ENCODE measurements around the gene RASA3. TPM values are rescaled to one million over a fixed set of nuclear protein-coding genes. Genes with fewer than 3 reads are reported as not detected.

RASA3 gene
- total RNA-seq, 1 experiment from 2014 or later = 9.1 TPM

DNA sequence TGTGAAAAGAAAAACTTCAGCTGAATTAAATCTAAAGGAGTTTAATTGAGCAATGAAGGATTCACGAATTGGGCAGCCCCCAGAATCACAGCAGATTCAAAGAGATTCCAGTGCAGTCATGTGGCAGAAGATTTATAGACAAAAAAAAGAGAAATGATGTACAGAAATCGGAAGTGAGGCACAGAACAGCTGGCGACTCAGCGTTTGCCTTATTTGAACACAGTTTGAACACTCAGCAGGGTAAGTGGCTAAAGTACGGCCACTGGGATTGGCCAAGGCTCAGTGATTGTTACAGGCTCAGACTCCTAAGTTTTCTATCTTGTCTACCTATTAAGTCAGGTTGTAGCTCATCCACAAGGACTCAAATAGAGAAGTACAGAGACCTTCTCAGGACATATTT lies 35.0 kb upstream of the RASA3 start:
- no peaks in the 10 kb centered on the region for H3K9me3 Mint-ChIP-seq (ENCODE audit: unreplicated experiment)
- H3K27ac Mint-ChIP-seq (ENCODE audit: low read depth, unreplicated experiment) = no peak overlapping the region
- H3K4me3 Mint-ChIP-seq (ENCODE audit: unreplicated experiment) = no peak overlapping the region
- TF ChIP-seq, protein P1, sequence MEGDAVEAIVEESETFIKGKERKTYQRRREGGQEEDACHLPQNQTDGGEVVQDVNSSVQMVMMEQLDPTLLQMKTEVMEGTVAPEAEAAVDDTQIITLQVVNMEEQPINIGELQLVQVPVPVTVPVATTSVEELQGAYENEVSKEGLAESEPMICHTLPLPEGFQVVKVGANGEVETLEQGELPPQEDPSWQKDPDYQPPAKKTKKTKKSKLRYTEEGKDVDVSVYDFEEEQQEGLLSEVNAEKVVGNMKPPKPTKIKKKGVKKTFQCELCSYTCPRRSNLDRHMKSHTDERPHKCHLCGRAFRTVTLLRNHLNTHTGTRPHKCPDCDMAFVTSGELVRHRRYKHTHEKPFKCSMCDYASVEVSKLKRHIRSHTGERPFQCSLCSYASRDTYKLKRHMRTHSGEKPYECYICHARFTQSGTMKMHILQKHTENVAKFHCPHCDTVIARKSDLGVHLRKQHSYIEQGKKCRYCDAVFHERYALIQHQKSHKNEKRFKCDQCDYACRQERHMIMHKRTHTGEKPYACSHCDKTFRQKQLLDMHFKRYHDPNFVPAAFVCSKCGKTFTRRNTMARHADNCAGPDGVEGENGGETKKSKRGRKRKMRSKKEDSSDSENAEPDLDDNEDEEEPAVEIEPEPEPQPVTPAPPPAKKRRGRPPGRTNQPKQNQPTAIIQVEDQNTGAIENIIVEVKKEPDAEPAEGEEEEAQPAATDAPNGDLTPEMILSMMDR (IDR thresholded peaks at IDR 0.05; ENCODE audit: unreplicated experiment) = no peak
- CTCF ChIA-PET = interaction anchor here (0.7 kb wide), 1 partner anchor 19 kb away, joined by 3 read pairs; no protein-coding TSS in a partner anchor
- intact Hi-C loops (cut with micrococcal nuclease) = no loop called here
- peaks cover 17% of the 10 kb centered on the region for H3K27me3 Mint-ChIP-seq (ENCODE audit: insufficient read depth, unreplicated experiment)
- BruUV-seq (replicated peaks) = no TSS peak
- POLR2A ChIA-PET = no interaction called here
- no peak for DNase-seq (ENCODE audit: unreplicated experiment)
- no peaks in the 10 kb centered on the region for H3K36me3 Mint-ChIP-seq (ENCODE audit: insufficient read depth, unreplicated experiment)
- H3K4me1 Mint-ChIP-seq (ENCODE audit: insufficient read depth, unreplicated experiment) = no peaks in the 10 kb centered on the region

DNA sequence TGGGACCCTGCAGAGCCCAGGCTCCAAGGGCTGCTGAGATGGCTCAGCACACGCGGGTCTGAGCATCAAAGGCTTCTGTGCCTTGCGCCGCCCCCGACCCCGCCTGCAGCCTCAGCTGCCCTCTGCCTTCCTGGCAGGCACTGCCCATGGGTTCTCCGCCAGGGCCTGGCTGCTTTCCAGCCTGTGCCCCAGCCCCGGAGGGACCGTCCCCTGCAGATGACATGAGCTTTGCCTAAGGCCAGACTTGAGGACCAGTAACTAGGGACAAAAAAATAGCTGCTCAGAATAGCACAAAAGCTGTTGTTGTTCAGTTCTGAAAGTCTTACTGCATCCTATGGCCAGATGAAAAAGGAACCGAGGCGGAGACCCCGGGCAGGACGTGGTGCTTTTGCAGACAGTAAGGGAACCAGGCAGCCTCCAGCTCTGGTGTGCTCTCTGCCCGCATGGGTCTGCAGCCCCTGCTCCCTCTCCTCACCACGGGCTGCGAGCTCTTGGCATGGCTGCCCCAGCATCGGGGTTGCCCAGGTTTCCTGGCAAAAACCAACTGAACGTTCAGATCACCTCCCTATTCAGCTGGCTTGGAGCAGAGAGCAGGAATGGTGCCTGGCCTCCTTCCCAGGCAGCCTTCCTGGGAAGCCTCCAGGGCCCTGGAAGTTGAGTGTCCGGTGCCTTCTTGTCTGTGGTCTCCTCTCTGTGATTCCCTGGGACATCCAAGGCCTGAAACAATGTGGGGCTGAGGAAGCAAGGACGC lies 34.1 kb upstream of the RASA3 start:
- no peak overlapping the region for H3K27ac Mint-ChIP-seq (ENCODE audit: low read depth, unreplicated experiment)
- intact Hi-C loops (cut with micrococcal nuclease) = no loop called here
- ChIA-PET CTCF (interaction anchor here (0.7 kb wide), 1 partner anchor 20 kb away, joined by 3 read pairs; no protein-coding TSS in a partner anchor), POLR2A (no interaction called here)
- H3K4me3 Mint-ChIP-seq (ENCODE audit: unreplicated experiment) = no peak overlapping the region
- DNase-seq (ENCODE audit: unreplicated experiment) = no peak
- no TSS peak for BruUV-seq (replicated peaks)
- H3K4me1 Mint-ChIP-seq (ENCODE audit: insufficient read depth, unreplicated experiment) = no peaks in the 10 kb centered on the region
- TF ChIP-seq, protein P1 (IDR thresholded peaks at IDR 0.05; ENCODE audit: unreplicated experiment) = no peak
- H3K27me3 Mint-ChIP-seq (ENCODE audit: insufficient read depth, unreplicated experiment) = peaks cover 19% of the 10 kb centered on the region
- no peaks in the 10 kb centered on the region for H3K9me3 Mint-ChIP-seq (ENCODE audit: unreplicated experiment)
- no peaks in the 10 kb centered on the region for H3K36me3 Mint-ChIP-seq (ENCODE audit: insufficient read depth, unreplicated experiment)

DNA sequence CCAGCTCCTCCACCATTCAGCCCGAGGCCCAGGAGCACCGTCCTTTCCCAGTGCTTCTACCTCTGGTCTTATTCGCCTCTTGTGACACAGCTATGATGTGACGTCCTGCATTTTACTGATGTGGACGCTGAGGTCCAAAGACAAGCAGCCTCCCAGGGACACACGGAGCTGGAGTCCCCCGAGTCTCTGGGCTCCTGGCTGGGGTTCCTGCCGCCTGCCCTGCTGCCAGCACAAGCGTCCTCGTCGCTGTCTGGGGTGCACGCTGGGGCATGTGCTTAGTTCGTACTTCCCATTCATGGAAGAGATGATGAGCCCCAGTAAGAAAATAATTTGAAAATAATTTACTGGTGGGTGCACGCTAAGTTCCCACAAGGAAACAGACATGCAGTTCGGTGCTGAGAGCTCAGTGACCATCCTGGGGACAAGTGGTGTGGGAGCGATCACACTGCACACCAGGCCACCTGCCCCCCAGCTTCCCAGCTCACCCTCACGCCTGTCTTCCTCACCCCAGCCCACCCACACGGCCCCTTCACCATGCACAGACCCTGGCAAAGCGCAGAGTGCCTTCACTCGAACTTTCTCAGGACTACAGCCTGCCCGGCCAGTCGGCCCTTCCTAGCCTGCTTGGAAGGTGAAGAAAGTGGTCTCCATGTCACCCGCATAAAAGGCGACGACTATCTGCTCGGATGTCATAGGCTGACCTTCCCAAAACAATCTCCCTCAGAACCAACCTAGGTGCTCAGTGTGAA lies 32.4 kb upstream of the RASA3 start:
- ChIA-PET POLR2A (no interaction called here), CTCF (no interaction called here)
- Mint-ChIP-seq H3K9me3 (ENCODE audit: unreplicated experiment) (no peaks in the 10 kb centered on the region), H3K36me3 (ENCODE audit: insufficient read depth, unreplicated experiment) (no peaks in the 10 kb centered on the region), H3K4me3 (ENCODE audit: unreplicated experiment) (no peak overlapping the region), H3K27me3 (ENCODE audit: insufficient read depth, unreplicated experiment) (peaks cover 36% of the 10 kb centered on the region), H3K27ac (ENCODE audit: low read depth, unreplicated experiment) (no peak overlapping the region), H3K4me1 (ENCODE audit: insufficient read depth, unreplicated experiment) (no peaks in the 10 kb centered on the region)
- intact Hi-C loops (cut with micrococcal nuclease) = no loop called here
- BruUV-seq (replicated peaks) = no TSS peak
- TF ChIP-seq, protein P1 (IDR thresholded peaks at IDR 0.05; ENCODE audit: unreplicated experiment) = no peak
- DNase-seq (ENCODE audit: unreplicated experiment) = no peak

DNA sequence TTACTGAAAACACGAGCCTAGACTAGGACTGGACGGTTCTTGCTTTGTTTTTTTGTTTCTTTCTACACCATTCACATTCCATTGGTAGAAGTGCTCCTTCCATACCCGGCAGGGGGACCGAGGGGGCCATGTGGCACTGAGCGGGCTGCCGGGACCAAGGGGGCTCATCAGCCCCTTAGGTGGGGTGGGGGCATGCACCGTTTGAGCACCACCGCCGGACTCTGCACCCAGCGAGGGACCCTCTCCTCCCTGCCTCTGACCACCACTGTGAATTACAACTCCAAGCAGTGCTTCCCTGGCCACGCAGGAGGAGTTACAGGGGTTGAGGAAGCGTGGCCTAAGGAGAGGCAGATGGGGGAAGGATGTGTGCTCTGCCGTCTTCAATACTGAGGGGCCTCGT lies 31.6 kb upstream of the RASA3 start:
- intact Hi-C loops (cut with micrococcal nuclease) = no loop called here
- Mint-ChIP-seq H3K27me3 (ENCODE audit: insufficient read depth, unreplicated experiment) (peaks cover 40% of the 10 kb centered on the region), H3K4me1 (ENCODE audit: insufficient read depth, unreplicated experiment) (no peaks in the 10 kb centered on the region), H3K36me3 (ENCODE audit: insufficient read depth, unreplicated experiment) (no peaks in the 10 kb centered on the region), H3K4me3 (ENCODE audit: unreplicated experiment) (no peak overlapping the region), H3K9me3 (ENCODE audit: unreplicated experiment) (no peaks in the 10 kb centered on the region), H3K27ac (ENCODE audit: low read depth, unreplicated experiment) (no peak overlapping the region)
- TF ChIP-seq, protein P1 (IDR thresholded peaks at IDR 0.05; ENCODE audit: unreplicated experiment) = no peak
- CTCF ChIA-PET = no interaction called here
- POLR2A ChIA-PET = no interaction called here
- no TSS peak for BruUV-seq (replicated peaks)
- no peak for DNase-seq (ENCODE audit: unreplicated experiment)

Measured in MCF 10A (cell line).